WTC11 (cell line): ENCODE results near the gene ROBO1. TPM values are rescaled to one million over a fixed set of nuclear protein-coding genes. Genes with fewer than 3 reads are reported as not detected.

ENCODE experiments used
- ATAC-seq: fragments of 200-7000 bp; cut with Tn5 transposase; 2 replicates; pipeline ENCODE4 v1.10.0; 2021; ENCODE audit warnings: mild to moderate bottlenecking, moderate library complexity
- CTCF ChIA-PET: fragments of 300-600 bp; sonication (Branson Sonifier 250); formaldehyde crosslinking; loops from one replicate; lab custom pipeline; 2021; ENCODE audit warnings: antibody characterized with exemption; lab: Charles Lee
- POLR2A ChIA-PET: fragments of 350-600 bp; sonication (Branson Sonifier 250); formaldehyde crosslinking; loops from one replicate; lab custom pipeline; 2021; ENCODE audit warnings: antibody characterized with exemption; lab: Charles Lee
- DNase-seq: peaks from one replicate; pipeline ENCODE4 v3.0.0; 2021; ENCODE audit warnings: low spot score
- H3K27ac Mint-ChIP-seq: 2 replicates; pipeline ENCODE4 v1.8.0; 2021; ENCODE audit warnings: mixed read lengths
- H3K27me3 Mint-ChIP-seq: 2 replicates; pipeline ENCODE4 v1.8.0; 2021; ENCODE audit warnings: low read depth, mild to moderate bottlenecking, moderate library complexity, mixed read lengths
- H3K36me3 Mint-ChIP-seq: 2 replicates; pipeline ENCODE4 v1.8.0; 2021; ENCODE audit warnings: mixed read lengths
- H3K4me1 Mint-ChIP-seq: 2 replicates; pipeline ENCODE4 v1.8.0; 2022; ENCODE audit warnings: mixed read lengths
- H3K4me3 Mint-ChIP-seq: 2 replicates; pipeline ENCODE4 v1.8.0; 2021; ENCODE audit warnings: mild to moderate bottlenecking, moderate library complexity, mixed read lengths
- H3K9me3 Mint-ChIP-seq: 2 replicates; pipeline ENCODE4 v1.8.0; 2021; ENCODE audit warnings: mixed read lengths
- AR ChIP-seq: fragments of 250-450 bp; sonication (Bioruptor Pico); IDR thresholded peaks from 2 replicates; pipeline ENCODE4 v1.9.0; 2021; ENCODE audit warnings: mild to moderate bottlenecking
- ELF4 ChIP-seq: sonication (generic); formaldehyde crosslinking; IDR thresholded peaks from 2 replicates; pipeline ENCODE4 v1.8.1; 2022; ENCODE audit warnings: low read depth, mild to moderate bottlenecking, moderate library complexity, missing genetic modification reagents
- EMX1 ChIP-seq: fragments of 250-450 bp; sonication (Bioruptor Pico); IDR thresholded peaks from 2 replicates; pipeline ENCODE4 v1.8.0; 2021; ENCODE audit warnings: mild to moderate bottlenecking
- GTF2I ChIP-seq: fragments of 250-450 bp; sonication (Bioruptor Pico); conservative IDR thresholded peaks from 2 replicates; pipeline ENCODE4 v1.4.0; 2021; ENCODE audit warnings: mild to moderate bottlenecking
- MLX ChIP-seq: sonication (generic); formaldehyde crosslinking; IDR thresholded peaks from 2 replicates; pipeline ENCODE4 v1.8.1; 2023; ENCODE audit warnings: mild to moderate bottlenecking, missing genetic modification reagents, moderate library complexity
- NFATC4 ChIP-seq: fragments of 250-450 bp; sonication (Bioruptor Pico); IDR thresholded peaks from 2 replicates; pipeline ENCODE4 v1.9.0; 2021; ENCODE audit warnings: mild to moderate bottlenecking
- OVOL2 ChIP-seq: fragments of 250-450 bp; sonication (Bioruptor Pico); IDR thresholded peaks from 2 replicates; pipeline ENCODE4 v1.9.0; 2021; ENCODE audit warnings: mild to moderate bottlenecking, borderline replicate concordance
- SMAD4 ChIP-seq: sonication (generic); formaldehyde crosslinking; IDR thresholded peaks from 2 replicates; pipeline ENCODE4 v1.8.0; 2022; ENCODE audit warnings: mild to moderate bottlenecking, missing genetic modification reagents
- SOX15 ChIP-seq: fragments of 250-450 bp; sonication (Bioruptor Pico); IDR thresholded peaks from 2 replicates; pipeline ENCODE4 v1.9.0; 2021; ENCODE audit warnings: mild to moderate bottlenecking
- STAT6 ChIP-seq: sonication (generic); formaldehyde crosslinking; conservative IDR thresholded peaks from 2 replicates; pipeline ENCODE4 v1.8.1; 2023; ENCODE audit warnings: mild to moderate bottlenecking, low read depth, missing genetic modification reagents, moderate library complexity
- TEAD1 ChIP-seq: sonication (generic); formaldehyde crosslinking; IDR thresholded peaks from 2 replicates; pipeline ENCODE4 v1.8.0; 2022; ENCODE audit warnings: mild to moderate bottlenecking, missing genetic modification reagents
- ZBTB21 ChIP-seq: sonication (generic); formaldehyde crosslinking; IDR thresholded peaks from 2 replicates; pipeline ENCODE4 v1.8.1; 2023; ENCODE audit warnings: mild to moderate bottlenecking, missing genetic modification reagents, borderline replicate concordance
- ZNF281 ChIP-seq: sonication (generic); formaldehyde crosslinking; IDR thresholded peaks from 2 replicates; pipeline ENCODE4 v1.8.0; 2023; ENCODE audit warnings: mild to moderate bottlenecking, missing genetic modification reagents
- ZNF396 ChIP-seq: fragments of 250-450 bp; sonication (Bioruptor Pico); IDR thresholded peaks from 2 replicates; pipeline ENCODE4 v1.8.0; 2021; ENCODE audit warnings: mild to moderate bottlenecking, moderate library complexity, borderline replicate concordance
- ZNF512 ChIP-seq: sonication (generic); formaldehyde crosslinking; IDR thresholded peaks from 2 replicates; pipeline ENCODE4 v1.8.1; 2022; ENCODE audit warnings: missing genetic modification reagents, borderline replicate concordance
- ZNF671 ChIP-seq: fragments of 250-450 bp; sonication (Bioruptor Pico); IDR thresholded peaks from 2 replicates; pipeline ENCODE4 v1.8.0; 2021; ENCODE audit warnings: mild to moderate bottlenecking
- total RNA-seq: library from RNA; stranded (reverse); gene quantifications from 3 replicates; pipeline ENCODE4 v1.2.3, GENCODE V29; 2021

Gene ROBO1
- total RNA-seq, 1 experiment from 2014 or later, result 90.9 TPM

GRCh38 chr3:78911394-78911793 is 856.4 kb downstream of the ROBO1 start:
- peaks cover 21% of the 10 kb centered on the region for H3K4me1 Mint-ChIP-seq
- no peaks in the 10 kb centered on the region for H3K9me3 Mint-ChIP-seq
- ATAC-seq, result no peak
- CTCF ChIA-PET, result no interaction called here
- no peak for TF ChIP-seq ELF4 (CRISPR knock-in tag)
- TF ChIP-seq, all 79 proteins: peak for 0
- POLR2A ChIA-PET, result no interaction called here
- Mint-ChIP-seq H3K36me3 (no peaks in the 10 kb centered on the region), H3K27me3 (no peaks in the 10 kb centered on the region), H3K27ac (no peak overlapping the region), H3K4me3 (no peak overlapping the region)
- no peak for DNase-seq

- Mint-ChIP-seq H3K4me3 (no peak overlapping the region), H3K36me3 (no peaks in the 10 kb centered on the region), H3K27ac (no peak overlapping the region), H3K27me3 (no peaks in the 10 kb centered on the region), H3K4me1 (peaks cover 15% of the 10 kb centered on the region), H3K9me3 (no peaks in the 10 kb centered on the region)
- POLR2A ChIA-PET, result no interaction called here
- no peak for ATAC-seq
- no peak for DNase-seq
- CTCF ChIA-PET, result no interaction called here
- TF ChIP-seq ZNF396 (CRISPR knock-in tag) (no peak), EMX1 (CRISPR knock-in tag) (no peak)
These were observed 859.6 kb downstream of the ROBO1 start for GRCh38 chr3:78908236-78908635.

- Mint-ChIP-seq H3K36me3 (no peaks in the 10 kb centered on the region), H3K4me3 (no peak overlapping the region), H3K9me3 (no peaks in the 10 kb centered on the region), H3K4me1 (peaks cover 15% of the 10 kb centered on the region), H3K27me3 (no peaks in the 10 kb centered on the region), H3K27ac (no peak overlapping the region)
- no peak for ATAC-seq
- ChIA-PET CTCF (no interaction called here), POLR2A (no interaction called here)
- TF ChIP-seq AR (CRISPR knock-in tag) (no peak), ZNF671 (CRISPR knock-in tag) (no peak), STAT6 (CRISPR knock-in tag) (no peak), SMAD4 (no peak), NFATC4 (CRISPR knock-in tag) (no peak), TEAD1 (CRISPR knock-in tag) (no peak), ZBTB21 (CRISPR knock-in tag) (no peak)
- no peak for DNase-seq
These were observed 860.4 kb downstream of the ROBO1 start for GRCh38 chr3:78907367-78907766.

GRCh38 chr3:78906930-78907329 is 860.9 kb downstream of the ROBO1 start:
- ChIA-PET CTCF (no interaction called here), POLR2A (no interaction called here)
- H3K4me1 Mint-ChIP-seq, result peaks cover 15% of the 10 kb centered on the region
- H3K9me3 Mint-ChIP-seq, result no peaks in the 10 kb centered on the region
- DNase-seq, result no peak
- no peak for ATAC-seq
- H3K27ac Mint-ChIP-seq, result no peak overlapping the region
- H3K27me3 Mint-ChIP-seq, result no peaks in the 10 kb centered on the region
- no peak overlapping the region for H3K4me3 Mint-ChIP-seq
- TF ChIP-seq AR (CRISPR knock-in tag) (no peak), GTF2I (CRISPR knock-in tag) (no peak), ZNF281 (no peak), SOX15 (CRISPR knock-in tag) (no peak), MLX (no peak), OVOL2 (no peak), ZNF512 (CRISPR knock-in tag) (no peak)
- H3K36me3 Mint-ChIP-seq, result no peaks in the 10 kb centered on the region
